8988T (cell line): Measurements from ENCODE around the gene ZCCHC10.
"Not testable (repeated sequence)": the region's sequence is repeated elsewhere in the genome, so short reads cannot be mapped to it uniquely, and the experiment has no call there.

Experiments used
- DNase-seq: peaks from one replicate; pipeline ENCODE4 v3.0.0; 2011

Gene ZCCHC10

GRCh38 chr5:132972436-132972828 lies 53.9 kb downstream of the ZCCHC10 start:
- not testable (repeated sequence) for DNase-seq

DNA sequence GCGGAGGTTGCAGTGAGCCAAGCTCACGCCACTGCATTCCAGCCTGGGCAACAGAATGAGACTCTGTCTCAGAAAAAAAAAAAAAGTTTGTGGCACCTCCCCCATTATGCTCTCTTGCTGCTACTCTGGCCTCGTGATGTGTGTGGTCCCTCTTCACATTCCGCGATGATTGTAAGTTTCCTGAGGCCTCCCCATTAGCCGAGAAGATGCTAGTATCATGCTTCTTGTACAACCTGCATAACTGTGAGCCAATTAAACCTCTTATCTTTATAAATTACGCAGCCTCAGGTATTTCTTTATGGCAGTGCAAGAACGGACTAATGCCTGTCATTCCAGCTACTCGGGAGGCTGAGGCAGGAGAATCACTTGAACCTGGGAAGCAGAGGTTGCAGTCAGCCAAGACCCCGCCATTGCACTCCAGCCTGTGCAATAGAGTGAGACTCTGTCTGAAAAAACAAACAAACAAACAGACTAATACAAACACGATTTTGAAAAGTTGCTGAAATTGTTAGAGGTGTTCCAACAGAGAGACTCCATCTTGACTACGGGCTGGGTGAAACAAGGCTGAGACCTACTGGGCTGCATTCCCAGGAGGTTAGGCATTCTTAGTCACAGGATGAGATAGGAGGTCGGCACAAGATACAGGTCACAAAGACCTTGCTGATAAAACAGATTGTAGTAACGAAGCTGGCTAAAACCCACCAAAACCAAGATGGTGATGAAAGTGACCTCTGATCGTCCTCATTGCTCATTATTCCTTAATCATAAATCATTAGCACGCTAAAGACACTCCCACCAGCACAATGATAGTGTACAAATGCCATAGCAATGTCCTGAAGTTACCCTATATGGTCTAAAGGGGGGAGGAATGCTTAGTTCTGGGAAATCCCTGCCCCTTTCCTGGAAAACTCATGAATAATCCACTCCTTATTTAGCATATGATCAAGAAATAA lies 54.6 kb downstream of the ZCCHC10 start:
- no peak for DNase-seq

DNA sequence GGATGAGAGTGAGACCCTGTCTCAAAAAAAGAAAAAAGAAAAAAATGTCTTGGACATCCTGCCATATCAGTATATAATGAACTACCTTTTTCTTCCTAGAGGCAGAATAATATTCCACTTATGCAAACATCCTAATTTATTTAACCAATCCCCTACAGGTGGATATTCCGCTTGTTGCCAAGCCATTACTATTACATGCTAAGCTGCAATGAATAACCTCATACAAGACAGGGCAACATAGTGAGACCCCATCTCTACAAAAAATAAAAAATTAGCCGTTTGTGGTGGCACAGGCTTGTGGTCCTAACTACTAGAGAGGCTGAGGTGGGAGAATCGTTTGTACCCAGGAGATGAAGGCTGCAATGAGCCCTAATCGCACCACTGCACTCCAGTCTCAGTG lies 61.2 kb downstream of the ZCCHC10 start:
- DNase-seq, result no peak

DNA sequence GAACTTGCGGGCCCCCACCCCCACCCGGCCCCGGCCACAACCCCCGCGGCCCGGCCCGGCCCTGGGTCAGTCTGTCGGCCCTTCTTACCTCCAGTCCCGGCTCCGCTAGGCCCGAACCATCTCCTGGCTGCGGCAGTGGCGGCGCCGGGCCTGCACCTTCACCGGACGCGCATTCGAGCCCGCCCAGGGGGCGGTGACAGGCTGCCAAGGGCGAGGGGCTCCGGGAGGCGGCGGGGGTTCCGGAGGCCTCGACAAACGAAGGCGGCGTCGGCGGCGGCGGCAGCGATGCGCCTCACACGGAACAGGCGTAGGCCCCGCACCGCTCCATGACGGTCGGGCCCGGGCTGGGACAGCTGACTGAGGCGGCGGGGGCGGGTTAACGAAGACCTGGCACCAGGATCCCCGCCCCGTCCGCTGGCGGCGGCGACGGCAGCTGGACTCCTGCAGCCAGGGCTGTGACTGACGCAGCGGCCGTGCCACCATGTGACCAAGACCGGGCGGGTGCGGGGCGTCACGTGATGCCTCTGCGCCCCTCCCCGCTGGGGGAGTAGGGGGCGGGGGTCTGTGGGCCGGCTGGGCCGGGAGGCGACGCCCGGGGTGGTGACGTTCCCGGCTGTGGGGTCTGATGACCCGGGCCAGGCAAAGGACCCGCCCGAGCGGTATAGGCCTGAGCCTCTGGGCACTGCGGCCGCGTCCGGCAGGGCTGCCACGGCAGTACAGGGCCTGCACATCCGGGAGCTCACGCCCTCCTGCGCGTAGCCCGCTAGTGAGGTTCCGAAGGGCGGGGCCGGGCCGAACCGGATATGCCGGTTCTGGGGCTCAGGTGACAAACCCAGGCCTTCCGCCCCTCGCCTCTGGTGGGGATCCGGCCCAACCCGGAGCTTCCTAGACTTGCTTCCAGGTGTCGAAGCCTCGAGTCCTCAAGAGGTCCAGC lies 62.9 kb downstream of the ZCCHC10 start, which contains the start of gene AFF4:
TSS of gene AFF4 (minus strand) at position 464 of the 934 bp plus-strand sequence. CDS start 26,445 bp downstream, outside the sequence.
- peak; percentile 78 for DNase-seq

- DNase-seq, result no peak
Measured at GRCh38 chr5:132962429-132963021, 63.8 kb downstream of the ZCCHC10 start.

- DNase-seq, result no peak
Measured at GRCh38 chr5:132961887-132962286, 64.5 kb downstream of the ZCCHC10 start.

GRCh38 chr5:132961123-132961815 lies 65.1 kb downstream of the ZCCHC10 start:
- DNase-seq, result not testable (repeated sequence)

- DNase-seq, result not testable (repeated sequence)
Measured at GRCh38 chr5:132956166-132956799, 70.1 kb downstream of the ZCCHC10 start.

DNA sequence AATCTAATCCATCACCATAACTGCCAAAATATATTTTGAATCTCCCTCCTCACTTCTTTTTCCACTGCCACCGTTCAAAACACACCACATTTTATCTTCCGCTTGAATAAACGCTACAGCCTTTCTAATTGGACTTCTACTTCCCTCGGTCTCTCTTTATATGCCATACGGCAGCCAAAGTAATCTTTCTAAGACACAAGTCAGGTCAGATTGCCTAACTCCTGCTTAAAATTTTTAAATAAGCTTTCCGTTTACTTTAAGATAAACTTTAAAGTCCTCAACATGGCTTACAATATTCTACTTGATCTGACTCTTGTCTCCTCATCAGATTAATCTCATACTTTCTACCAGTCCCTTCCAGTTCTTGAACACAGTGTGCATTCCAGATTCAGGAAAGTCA lies 72.6 kb downstream of the ZCCHC10 start:
- DNase-seq, result no peak

GRCh38 chr5:132952829-132953228 lies 73.5 kb downstream of the ZCCHC10 start:
- DNase-seq, result no peak

GRCh38 chr5:132951897-132952296 lies 74.5 kb downstream of the ZCCHC10 start:
- DNase-seq, result no peak

DNA sequence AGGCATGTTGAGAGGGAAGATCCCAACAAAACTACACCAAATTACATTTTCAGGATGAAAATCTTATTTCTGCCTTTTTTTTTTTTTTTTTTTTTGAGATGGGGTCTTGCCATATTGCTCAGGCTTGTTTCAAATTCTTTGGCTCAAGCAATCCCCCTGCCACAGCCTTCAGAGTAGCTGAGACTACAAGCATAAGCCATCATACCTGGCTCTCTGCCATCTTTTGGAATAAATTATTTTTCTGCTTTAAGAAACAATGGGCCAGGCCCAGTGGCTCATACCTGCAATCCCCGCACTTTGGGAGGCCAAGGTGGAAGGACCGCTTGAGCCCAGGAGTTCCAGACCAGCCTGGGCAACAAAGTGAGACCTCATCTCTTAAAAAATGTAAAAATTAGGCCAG lies 77.2 kb downstream of the ZCCHC10 start:
- no peak for DNase-seq

GRCh38 chr5:132947671-132948070 lies 78.7 kb downstream of the ZCCHC10 start:
- DNase-seq, result no peak
